ENCODE measurements around the gene TTYH1.

DNA sequence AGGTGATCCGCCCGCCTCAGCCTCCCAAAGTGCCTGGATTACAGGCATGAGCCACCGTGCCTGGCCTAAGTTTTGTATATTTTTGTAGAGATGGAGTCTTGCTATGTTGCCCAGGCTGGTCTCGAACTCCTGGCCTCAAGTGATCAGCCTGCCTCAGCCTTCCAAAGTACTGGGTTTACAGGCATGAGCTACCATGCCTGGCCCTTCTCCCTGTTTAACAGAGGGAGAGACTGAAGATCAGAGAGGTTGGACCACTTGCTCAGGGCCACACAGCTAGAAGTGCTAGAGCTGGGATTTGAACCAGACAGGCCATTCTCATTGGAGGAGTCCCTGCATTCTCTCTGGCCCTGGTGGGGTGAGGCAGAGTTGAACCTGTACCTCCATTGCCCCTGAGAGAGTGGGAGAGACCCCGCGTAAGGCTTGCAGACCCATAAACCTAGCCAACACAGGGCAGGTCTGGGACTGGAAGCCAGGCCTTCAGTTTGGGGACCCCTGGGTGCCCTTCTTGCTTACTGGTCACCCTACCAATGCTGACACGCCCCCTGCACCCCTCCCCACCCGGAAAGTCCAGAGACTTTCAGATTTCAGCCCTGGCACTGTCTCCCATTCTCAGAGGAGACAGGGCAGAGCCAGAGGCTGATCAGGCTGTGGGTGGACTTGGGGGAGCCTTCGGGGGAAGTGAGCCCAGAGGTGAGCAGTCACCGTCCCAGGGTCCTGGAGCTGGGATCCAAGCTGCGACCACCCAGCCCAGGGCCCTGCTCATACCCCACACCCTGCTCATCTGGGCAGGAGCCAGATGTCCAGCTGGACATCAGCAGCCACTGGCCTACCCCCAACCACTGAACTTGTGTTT, 13.3 kb downstream of the TTYH1 start:
- TF ChIP-seq, protein P1, sequence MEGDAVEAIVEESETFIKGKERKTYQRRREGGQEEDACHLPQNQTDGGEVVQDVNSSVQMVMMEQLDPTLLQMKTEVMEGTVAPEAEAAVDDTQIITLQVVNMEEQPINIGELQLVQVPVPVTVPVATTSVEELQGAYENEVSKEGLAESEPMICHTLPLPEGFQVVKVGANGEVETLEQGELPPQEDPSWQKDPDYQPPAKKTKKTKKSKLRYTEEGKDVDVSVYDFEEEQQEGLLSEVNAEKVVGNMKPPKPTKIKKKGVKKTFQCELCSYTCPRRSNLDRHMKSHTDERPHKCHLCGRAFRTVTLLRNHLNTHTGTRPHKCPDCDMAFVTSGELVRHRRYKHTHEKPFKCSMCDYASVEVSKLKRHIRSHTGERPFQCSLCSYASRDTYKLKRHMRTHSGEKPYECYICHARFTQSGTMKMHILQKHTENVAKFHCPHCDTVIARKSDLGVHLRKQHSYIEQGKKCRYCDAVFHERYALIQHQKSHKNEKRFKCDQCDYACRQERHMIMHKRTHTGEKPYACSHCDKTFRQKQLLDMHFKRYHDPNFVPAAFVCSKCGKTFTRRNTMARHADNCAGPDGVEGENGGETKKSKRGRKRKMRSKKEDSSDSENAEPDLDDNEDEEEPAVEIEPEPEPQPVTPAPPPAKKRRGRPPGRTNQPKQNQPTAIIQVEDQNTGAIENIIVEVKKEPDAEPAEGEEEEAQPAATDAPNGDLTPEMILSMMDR (IDR thresholded peaks at IDR 0.05 in 4 of 5, conservative IDR thresholded peaks at IDR 0.05 in 1 of 5), result no peak
- no peak for TF ChIP-seq POLR2A (IDR thresholded peaks at IDR 0.05)
